SK-N-SH (cell line): ENCODE measurements around the gene STEAP2. TPM values are rescaled to one million over a fixed set of nuclear protein-coding genes. Genes with fewer than 3 reads are reported as not detected.

Experiments used
- CTCF ChIA-PET: fragments of 300-600, 350-600 bp; formaldehyde crosslinking; extraction: SDS; loops from one replicate; lab custom pipeline; 2021; lab: Yijun Ruan, JAX
- POLR2A ChIA-PET: fragments of 350-600 bp; sonication (Branson Sonifier 250); formaldehyde crosslinking; extraction: SDS; loops from one replicate; lab custom pipeline; 2020; ENCODE audit warnings: antibody characterized with exemption, inconsistent platforms; lab: Yijun Ruan, JAX
- DNase-seq: peaks from one replicate; pipeline ENCODE4 v3.0.0; 2012
- H2AFZ ChIP-seq: fragments of 200-600 bp; sonication (generic); 2 replicates; pipeline ENCODE4 v1.8.1; 2016; ENCODE audit warnings: antibody characterized with exemption, mild to moderate bottlenecking, low read depth
- H3F3A ChIP-seq: fragments of 200-600 bp; sonication (generic); replicated peaks from 2 replicates; pipeline ENCODE3; 2016; ENCODE audit warnings: antibody characterized with exemption, mild to moderate bottlenecking; ENCODE audit not compliant: insufficient read depth
- H3K27ac ChIP-seq, 2 experiments: fragments of 200-500 bp in 1 of 2; fragments of 200-600 bp in 1 of 2; sonication (Bioruptor generic) in 1 of 2; sonication (generic), shearing (Covaris generic) in 1 of 2; 2 replicates each; pipeline versions ENCODE4 v1.5.1 to v1.6.1; 2014 to 2016; ENCODE audit warnings: low read depth in 2 of 2, inconsistent platforms in 1 of 2, low read length in 1 of 2, mild to moderate bottlenecking in 1 of 2, mixed read lengths in 1 of 2
- H3K27me3 ChIP-seq: fragments of 200-600 bp; sonication (generic), shearing (Covaris generic); 2 replicates; pipeline ENCODE4 v1.6.1; 2016; ENCODE audit warnings: mixed run types; ENCODE audit not compliant: insufficient read depth
- H3K36me3 ChIP-seq, 2 experiments: fragments of 200-500 bp in 1 of 2; fragments of 200-600 bp in 1 of 2; sonication (Bioruptor generic) in 1 of 2; sonication (generic) in 1 of 2; replicated peaks in 1 of 2; 2 replicates each; pipeline versions ENCODE3 to v1.5.1; 2014 to 2016; ENCODE audit warnings: low read length in 1 of 2, mild to moderate bottlenecking in 1 of 2; ENCODE audit not compliant: insufficient read depth in 2 of 2, control insufficient read depth in 1 of 2
- H3K4me1 ChIP-seq, 2 experiments: fragments of 200-500 bp in 1 of 2; fragments of 200-600 bp in 1 of 2; sonication (Bioruptor generic) in 1 of 2; sonication (generic), shearing (Covaris generic) in 1 of 2; 2 replicates each; pipeline versions ENCODE4 v1.5.1 to v1.6.1; 2014 to 2016; ENCODE audit warnings: low read depth in 1 of 2, low read length in 1 of 2, mixed run types in 1 of 2; ENCODE audit not compliant: insufficient read depth in 2 of 2, control insufficient read depth in 1 of 2
- H3K4me2 ChIP-seq: fragments of 200-600 bp; sonication (generic), shearing (Covaris generic); 2 replicates; pipeline ENCODE4 v1.6.1; 2017; ENCODE audit warnings: mixed run types
- H3K4me3 ChIP-seq, 2 experiments: fragments of 200-500 bp in 1 of 2; fragments of 200-600 bp in 1 of 2; sonication (Bioruptor generic) in 1 of 2; sonication (generic), shearing (Covaris generic) in 1 of 2; 2 replicates each; pipeline versions ENCODE4 v1.5.1 to v1.8.1; 2014 to 2016; ENCODE audit warnings: low read depth in 2 of 2, inconsistent platforms in 1 of 2, low read length in 1 of 2, mild to moderate bottlenecking in 1 of 2, mixed read lengths in 1 of 2, moderate library complexity in 1 of 2
- H3K79me2 ChIP-seq: fragments of 200-600 bp; sonication (generic); 2 replicates; pipeline ENCODE4 v1.8.1; 2017; ENCODE audit warnings: mild to moderate bottlenecking; ENCODE audit not compliant: insufficient read depth
- H3K9ac ChIP-seq: fragments of 200-600 bp; sonication (generic); 2 replicates; pipeline ENCODE4 v1.6.1; 2017; ENCODE audit warnings: mixed run types
- H3K9me2 ChIP-seq: fragments of 200-600 bp; sonication (generic); 2 replicates; pipeline ENCODE4 v1.6.1; 2017; ENCODE audit warnings: mixed run types
- H3K9me3 ChIP-seq: fragments of 200-600 bp; sonication (generic); 2 replicates; pipeline ENCODE4 v1.6.1; 2017; ENCODE audit warnings: mixed run types, mild to moderate bottlenecking, moderate library complexity
- H4K20me1 ChIP-seq: fragments of 200-600 bp; sonication (generic); 2 replicates; pipeline ENCODE4 v1.6.1; 2017; ENCODE audit warnings: mild to moderate bottlenecking, mixed run types; ENCODE audit not compliant: insufficient read depth
- ELF1 ChIP-seq: IDR thresholded peaks from 2 replicates; pipeline ENCODE4 v1.4.0; 2012
- FOSL2 ChIP-seq: IDR thresholded peaks from 2 replicates; pipeline ENCODE4 v1.4.0; 2012; ENCODE audit warnings: low read depth, mild to moderate bottlenecking, moderate library complexity, borderline replicate concordance
- FOXJ3 ChIP-seq: sonication (generic); formaldehyde crosslinking; IDR thresholded peaks from 2 replicates; pipeline ENCODE4 v1.5.1; 2020; ENCODE audit warnings: mild to moderate bottlenecking, missing genetic modification reagents
- FOXM1 ChIP-seq: IDR thresholded peaks from 2 replicates; pipeline ENCODE4 v1.4.0; 2012; ENCODE audit warnings: low read depth, mild to moderate bottlenecking
- GATA2 ChIP-seq: sonication (generic); formaldehyde crosslinking; IDR thresholded peaks from 2 replicates; pipeline ENCODE4 v1.5.0; 2020; ENCODE audit warnings: mild to moderate bottlenecking, missing genetic modification reagents
- MEF2A ChIP-seq: IDR thresholded peaks from 2 replicates; pipeline ENCODE4 v1.4.0; 2012; ENCODE audit warnings: low read depth, borderline replicate concordance
- POLR2AphosphoS5 ChIP-seq: IDR thresholded peaks from 2 replicates; pipeline ENCODE4 v1.6.1; 2012; ENCODE audit warnings: low read depth, low read length
- RAD21 ChIP-seq: IDR thresholded peaks from 2 replicates; pipeline ENCODE4 v1.6.1; 2012; ENCODE audit warnings: mild to moderate bottlenecking, low read length
- RFX5 ChIP-seq: IDR thresholded peaks from 2 replicates; pipeline ENCODE4 v1.6.1; 2012; ENCODE audit warnings: mild to moderate bottlenecking, improper control_type of control experiment, low read length
- RXRA ChIP-seq: IDR thresholded peaks from 2 replicates; pipeline ENCODE4 v1.4.0; 2012; ENCODE audit warnings: low read depth, mild to moderate bottlenecking, borderline replicate concordance
- SIN3A ChIP-seq: IDR thresholded peaks from 2 replicates; pipeline ENCODE4 v1.6.1; 2012; ENCODE audit warnings: low read depth, mild to moderate bottlenecking, low read length, moderate library complexity, borderline replicate concordance
- TAF1 ChIP-seq: IDR thresholded peaks from 2 replicates; pipeline ENCODE4 v1.6.1; 2012; ENCODE audit warnings: low read depth, mild to moderate bottlenecking, low read length, moderate library complexity, borderline replicate concordance
- TCF12 ChIP-seq: IDR thresholded peaks from 2 replicates; pipeline ENCODE4 v1.4.0; 2012
- WGBS: methylation state at CpG from one replicate; pipeline ENCODE4 v1.1.6; 2017; ENCODE audit warnings: low lambda C conversion rate; 5-methylcytosine and 5-hydroxymethylcytosine counted together
- polyA plus RNA-seq, 3 experiments: library from polyadenylated mRNA; depleted of rRNA; stranded (reverse); fragments of >200 nt; gene quantifications; 2 replicates each; pipeline ENCODE4 v1.2.3, GENCODE V29; 2012
- TF ChIP-seq, protein P1 (sequence below): IDR thresholded peaks from 2 replicates; pipeline ENCODE4 v1.4.0; 2012; ENCODE audit warnings: low read depth
- TF ChIP-seq, protein P2 (sequence below): fragments of 150-350 bp; IDR thresholded peaks from 2 replicates; pipeline ENCODE4 v1.6.1; 2017; ENCODE audit warnings: antibody characterized with exemption, low read length, low read depth, borderline replicate concordance
- TF ChIP-seq, protein P3 (sequence below): fragments of 200-600 bp; sonication (generic); IDR thresholded peaks from 2 replicates; pipeline ENCODE4 v1.6.1; 2017; ENCODE audit warnings: antibody characterized with exemption, mild to moderate bottlenecking, moderate library complexity
- TF ChIP-seq, protein P4 (sequence below): IDR thresholded peaks from 2 replicates; pipeline ENCODE4 v1.4.0; 2012; ENCODE audit warnings: low read depth, borderline replicate concordance
- TF ChIP-seq, protein P5 (sequence below): fragments of 150-350 bp; IDR thresholded peaks from 2 replicates; pipeline ENCODE4 v1.6.1; 2016; ENCODE audit warnings: mild to moderate bottlenecking, low read depth, low read length
- TF ChIP-seq, protein P6 (sequence below): IDR thresholded peaks from 2 replicates; pipeline ENCODE4; 2012

Gene STEAP2
- polyA plus RNA-seq, 1 of the 3 experiments (the other 2 are of a cell fraction) = 6.6 TPM

DNA sequence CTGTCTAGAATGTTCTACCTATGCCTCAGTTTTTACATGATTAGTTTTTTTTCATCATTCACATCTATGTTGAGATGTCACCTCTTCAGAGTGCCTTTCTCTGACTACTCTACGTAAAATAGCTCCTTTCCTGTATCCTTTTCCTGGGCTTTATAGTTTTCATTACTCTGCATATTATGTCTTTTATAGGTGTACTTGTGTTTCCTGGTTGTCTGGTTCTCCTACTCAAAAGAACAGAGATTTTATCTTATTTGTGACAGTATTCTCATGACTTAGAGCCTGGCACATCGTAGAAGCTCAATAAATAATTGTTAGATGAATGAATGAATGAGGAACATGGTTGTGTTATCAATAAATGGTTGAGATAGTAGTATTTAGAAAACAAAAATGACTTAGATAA, 39.4 kb upstream of the STEAP2 start:
- Histone ChIP-seq H2AFZ (no peak overlapping the region), H3K4me1 (no peaks in the 10 kb centered on the region), H3K27me3 (no peaks in the 10 kb centered on the region), H4K20me1 (no peaks in the 10 kb centered on the region), H3K4me3 (no peak overlapping the region), H3K79me2 (no peaks in the 10 kb centered on the region), H3K36me3 (peaks cover 0 to 8% of the 10 kb centered on the region in 2 experiments), H3F3A (no peaks in the 10 kb centered on the region), H3K9me2 (no peaks in the 10 kb centered on the region), H3K9ac (no peak overlapping the region), H3K27ac (no peak overlapping the region), H3K4me2 (no peak overlapping the region), H3K9me3 (peaks cover 22% of the 10 kb centered on the region)
- DNase-seq = no peak
- POLR2A ChIA-PET = no interaction called here
- CTCF ChIA-PET = interaction anchor here (1.0 to 1.5 kb wide), 2 partner anchors 15 to 255 kb away, joined by 3 to 4 read pairs; no protein-coding TSS in a partner anchor
- TF ChIP-seq GATA2 (no peak), MEF2A (no peak), RXRA (no peak), FOXJ3 (no peak)
- TF ChIP-seq, protein P1, sequence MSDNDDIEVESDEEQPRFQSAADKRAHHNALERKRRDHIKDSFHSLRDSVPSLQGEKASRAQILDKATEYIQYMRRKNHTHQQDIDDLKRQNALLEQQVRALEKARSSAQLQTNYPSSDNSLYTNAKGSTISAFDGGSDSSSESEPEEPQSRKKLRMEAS = no peak
- TF ChIP-seq, protein P2, sequence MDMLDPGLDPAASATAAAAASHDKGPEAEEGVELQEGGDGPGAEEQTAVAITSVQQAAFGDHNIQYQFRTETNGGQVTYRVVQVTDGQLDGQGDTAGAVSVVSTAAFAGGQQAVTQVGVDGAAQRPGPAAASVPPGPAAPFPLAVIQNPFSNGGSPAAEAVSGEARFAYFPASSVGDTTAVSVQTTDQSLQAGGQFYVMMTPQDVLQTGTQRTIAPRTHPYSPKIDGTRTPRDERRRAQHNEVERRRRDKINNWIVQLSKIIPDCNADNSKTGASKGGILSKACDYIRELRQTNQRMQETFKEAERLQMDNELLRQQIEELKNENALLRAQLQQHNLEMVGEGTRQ = no peak
- TF ChIP-seq, protein P3, sequence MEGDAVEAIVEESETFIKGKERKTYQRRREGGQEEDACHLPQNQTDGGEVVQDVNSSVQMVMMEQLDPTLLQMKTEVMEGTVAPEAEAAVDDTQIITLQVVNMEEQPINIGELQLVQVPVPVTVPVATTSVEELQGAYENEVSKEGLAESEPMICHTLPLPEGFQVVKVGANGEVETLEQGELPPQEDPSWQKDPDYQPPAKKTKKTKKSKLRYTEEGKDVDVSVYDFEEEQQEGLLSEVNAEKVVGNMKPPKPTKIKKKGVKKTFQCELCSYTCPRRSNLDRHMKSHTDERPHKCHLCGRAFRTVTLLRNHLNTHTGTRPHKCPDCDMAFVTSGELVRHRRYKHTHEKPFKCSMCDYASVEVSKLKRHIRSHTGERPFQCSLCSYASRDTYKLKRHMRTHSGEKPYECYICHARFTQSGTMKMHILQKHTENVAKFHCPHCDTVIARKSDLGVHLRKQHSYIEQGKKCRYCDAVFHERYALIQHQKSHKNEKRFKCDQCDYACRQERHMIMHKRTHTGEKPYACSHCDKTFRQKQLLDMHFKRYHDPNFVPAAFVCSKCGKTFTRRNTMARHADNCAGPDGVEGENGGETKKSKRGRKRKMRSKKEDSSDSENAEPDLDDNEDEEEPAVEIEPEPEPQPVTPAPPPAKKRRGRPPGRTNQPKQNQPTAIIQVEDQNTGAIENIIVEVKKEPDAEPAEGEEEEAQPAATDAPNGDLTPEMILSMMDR = no peak
- 48% methylated on average over 2 of the region's 2 CpGs for WGBS

DNA sequence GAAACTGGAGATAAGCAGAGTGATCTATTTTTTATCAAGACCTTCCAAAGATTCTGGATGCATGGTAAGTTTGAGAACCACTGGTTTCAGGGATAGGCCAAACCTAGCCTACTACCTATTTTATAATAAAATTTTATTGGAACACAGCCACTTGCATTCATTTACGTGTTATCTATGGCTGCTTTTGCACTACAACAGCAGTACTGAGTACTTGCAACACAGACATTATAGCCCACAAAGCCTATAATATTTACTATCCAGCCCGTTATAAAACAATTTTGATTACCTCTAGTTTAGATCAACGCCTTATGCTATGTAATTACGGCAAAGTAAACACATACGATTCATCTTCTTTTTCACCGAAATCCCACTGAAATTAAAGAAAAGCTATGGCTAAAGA, 38.9 kb upstream of the STEAP2 start:
- Histone ChIP-seq H3K9me3 (peaks cover 22% of the 10 kb centered on the region), H2AFZ (no peak overlapping the region), H3K27ac (no peak overlapping the region), H3K36me3 (peaks cover 0 to 8% of the 10 kb centered on the region in 2 experiments), H3K4me2 (no peak overlapping the region), H3K4me3 (no peak overlapping the region), H3K4me1 (no peaks in the 10 kb centered on the region; a peak in 1 of 4 replicates), H3K79me2 (no peaks in the 10 kb centered on the region), H3K9ac (no peak overlapping the region), H3K27me3 (no peaks in the 10 kb centered on the region), H4K20me1 (no peaks in the 10 kb centered on the region), H3K9me2 (no peaks in the 10 kb centered on the region), H3F3A (peaks cover 1% of the 10 kb centered on the region)
- DNase-seq = no peak
- ChIA-PET POLR2A (no interaction called here), CTCF (interaction anchor here (1.0 to 1.5 kb wide), 2 partner anchors 14 to 255 kb away, joined by 3 to 4 read pairs; no protein-coding TSS in a partner anchor)
- 71% methylated on average over 6 of the region's 6 CpGs for WGBS
- TF ChIP-seq ELF1 = no peak
- TF ChIP-seq RAD21 = no peak
- no peak for TF ChIP-seq TCF12
- TF ChIP-seq FOXM1 = no peak
- TF ChIP-seq, protein P3 = no peak
- no peak for TF ChIP-seq FOSL2
- TF ChIP-seq POLR2AphosphoS5 = no peak
- TF ChIP-seq, protein P4, sequence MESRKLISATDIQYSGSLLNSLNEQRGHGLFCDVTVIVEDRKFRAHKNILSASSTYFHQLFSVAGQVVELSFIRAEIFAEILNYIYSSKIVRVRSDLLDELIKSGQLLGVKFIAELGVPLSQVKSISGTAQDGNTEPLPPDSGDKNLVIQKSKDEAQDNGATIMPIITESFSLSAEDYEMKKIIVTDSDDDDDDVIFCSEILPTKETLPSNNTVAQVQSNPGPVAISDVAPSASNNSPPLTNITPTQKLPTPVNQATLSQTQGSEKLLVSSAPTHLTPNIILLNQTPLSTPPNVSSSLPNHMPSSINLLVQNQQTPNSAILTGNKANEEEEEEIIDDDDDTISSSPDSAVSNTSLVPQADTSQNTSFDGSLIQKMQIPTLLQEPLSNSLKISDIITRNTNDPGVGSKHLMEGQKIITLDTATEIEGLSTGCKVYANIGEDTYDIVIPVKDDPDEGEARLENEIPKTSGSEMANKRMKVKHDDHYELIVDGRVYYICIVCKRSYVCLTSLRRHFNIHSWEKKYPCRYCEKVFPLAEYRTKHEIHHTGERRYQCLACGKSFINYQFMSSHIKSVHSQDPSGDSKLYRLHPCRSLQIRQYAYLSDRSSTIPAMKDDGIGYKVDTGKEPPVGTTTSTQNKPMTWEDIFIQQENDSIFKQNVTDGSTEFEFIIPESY = no peak
- TF ChIP-seq SIN3A = no peak
- TF ChIP-seq, protein P5, sequence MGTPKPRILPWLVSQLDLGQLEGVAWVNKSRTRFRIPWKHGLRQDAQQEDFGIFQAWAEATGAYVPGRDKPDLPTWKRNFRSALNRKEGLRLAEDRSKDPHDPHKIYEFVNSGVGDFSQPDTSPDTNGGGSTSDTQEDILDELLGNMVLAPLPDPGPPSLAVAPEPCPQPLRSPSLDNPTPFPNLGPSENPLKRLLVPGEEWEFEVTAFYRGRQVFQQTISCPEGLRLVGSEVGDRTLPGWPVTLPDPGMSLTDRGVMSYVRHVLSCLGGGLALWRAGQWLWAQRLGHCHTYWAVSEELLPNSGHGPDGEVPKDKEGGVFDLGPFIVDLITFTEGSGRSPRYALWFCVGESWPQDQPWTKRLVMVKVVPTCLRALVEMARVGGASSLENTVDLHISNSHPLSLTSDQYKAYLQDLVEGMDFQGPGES = no peak
- no peak for TF ChIP-seq RXRA
- TF ChIP-seq, protein P6, sequence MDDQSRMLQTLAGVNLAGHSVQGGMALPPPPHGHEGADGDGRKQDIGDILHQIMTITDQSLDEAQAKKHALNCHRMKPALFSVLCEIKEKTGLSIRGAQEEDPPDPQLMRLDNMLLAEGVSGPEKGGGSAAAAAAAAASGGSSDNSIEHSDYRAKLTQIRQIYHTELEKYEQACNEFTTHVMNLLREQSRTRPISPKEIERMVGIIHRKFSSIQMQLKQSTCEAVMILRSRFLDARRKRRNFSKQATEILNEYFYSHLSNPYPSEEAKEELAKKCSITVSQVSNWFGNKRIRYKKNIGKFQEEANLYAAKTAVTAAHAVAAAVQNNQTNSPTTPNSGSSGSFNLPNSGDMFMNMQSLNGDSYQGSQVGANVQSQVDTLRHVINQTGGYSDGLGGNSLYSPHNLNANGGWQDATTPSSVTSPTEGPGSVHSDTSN = no peak
- no peak for TF ChIP-seq RFX5
- TF ChIP-seq TAF1 = no peak
